T-helper 2 cell (primary cell): ENCODE results near the gene RXRB.

Source experiments
- DNase-seq, 5 experiments: peaks; one replicate each; pipeline versions ENCODE4 v3.0.0 to v3.0.0-alpha.2; 2012 to 2022

The RXRB gene

GRCh38 chr6:33174784-33175183 is 25.7 kb downstream of the RXRB start:
- DNase-seq = no peak

DNA sequence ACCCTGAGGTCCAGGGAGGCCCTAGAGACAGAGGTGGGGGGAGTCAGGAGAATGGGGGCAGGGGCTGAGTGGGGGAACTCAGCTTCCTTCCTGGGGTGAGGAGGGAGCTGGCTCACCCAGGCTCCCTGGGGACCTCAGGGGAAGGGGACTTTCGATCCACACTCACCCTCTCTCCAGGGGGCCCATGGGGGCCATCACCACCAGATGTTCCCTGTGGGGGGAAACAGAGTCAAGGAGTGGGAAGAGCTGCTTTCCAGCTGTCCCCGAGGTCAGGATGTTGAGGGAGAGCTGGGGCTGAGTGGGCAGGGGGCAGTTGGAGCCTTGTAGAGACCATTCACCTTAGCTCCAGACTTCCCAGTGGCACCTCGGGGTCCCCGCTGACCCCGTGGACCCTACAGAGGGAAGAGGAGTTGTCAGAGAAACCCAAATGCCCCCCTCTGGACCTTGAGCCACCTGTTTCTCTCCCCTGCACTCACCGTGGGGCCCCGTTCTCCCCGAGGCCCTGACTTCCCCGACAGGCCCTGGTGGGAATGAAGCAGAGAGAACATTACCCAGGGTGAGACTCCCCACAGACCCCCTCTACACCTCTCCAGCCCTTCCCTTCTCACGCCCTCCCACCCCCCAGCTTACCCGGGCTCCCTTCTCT is 26.8 kb downstream of the RXRB start:
- DNase-seq = no peak

- DNase-seq = no peak
Measured at GRCh38 chr6:33172688-33173534, 27.6 kb downstream of the RXRB start.

GRCh38 chr6:33171880-33172687 is 28.4 kb downstream of the RXRB start:
- no peak for DNase-seq

DNA sequence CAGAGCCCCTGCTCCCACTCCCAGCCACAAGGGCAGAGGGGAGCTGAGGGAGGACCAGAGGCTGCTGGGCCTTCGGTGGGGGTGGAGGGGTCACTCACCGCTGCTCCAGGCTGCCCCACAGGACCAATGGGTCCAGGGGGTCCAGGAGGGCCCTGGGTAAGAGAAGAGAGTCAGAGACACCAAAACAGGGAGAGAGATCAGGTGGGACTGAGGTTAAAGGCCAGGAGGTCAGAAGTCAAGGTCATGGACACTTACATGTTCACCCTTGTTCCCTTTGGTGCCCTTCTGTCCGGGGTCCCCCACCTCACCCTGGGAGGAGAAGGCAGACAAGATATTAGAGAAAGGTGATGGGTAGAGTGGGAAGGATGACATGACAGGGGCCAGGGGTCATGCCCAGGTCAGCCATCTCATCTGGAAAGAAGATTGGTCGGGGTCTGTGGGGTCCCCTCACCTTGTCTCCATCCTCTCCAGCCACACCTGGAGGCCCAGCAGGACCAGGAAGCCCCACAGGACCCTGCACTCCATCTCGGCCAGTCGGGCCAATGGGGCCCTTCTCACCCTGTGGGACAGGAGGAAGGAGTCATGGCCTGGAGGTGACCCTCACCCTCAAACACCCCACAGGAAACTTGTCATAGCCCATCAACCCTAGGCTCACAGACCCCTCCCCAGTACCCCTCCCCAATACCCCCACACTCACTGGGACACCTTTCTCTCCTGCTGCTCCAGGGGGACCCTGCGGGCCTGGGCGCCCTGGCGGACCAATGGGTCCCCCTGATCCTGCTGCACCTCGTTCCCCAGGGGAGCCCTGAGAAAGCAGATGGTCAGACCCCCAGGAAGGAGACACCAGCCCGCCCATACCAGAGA is 29.2 kb downstream of the RXRB start:
- DNase-seq = no peak

- no peak for DNase-seq
Measured at GRCh38 chr6:33170176-33171015, 30.1 kb downstream of the RXRB start.

DNA sequence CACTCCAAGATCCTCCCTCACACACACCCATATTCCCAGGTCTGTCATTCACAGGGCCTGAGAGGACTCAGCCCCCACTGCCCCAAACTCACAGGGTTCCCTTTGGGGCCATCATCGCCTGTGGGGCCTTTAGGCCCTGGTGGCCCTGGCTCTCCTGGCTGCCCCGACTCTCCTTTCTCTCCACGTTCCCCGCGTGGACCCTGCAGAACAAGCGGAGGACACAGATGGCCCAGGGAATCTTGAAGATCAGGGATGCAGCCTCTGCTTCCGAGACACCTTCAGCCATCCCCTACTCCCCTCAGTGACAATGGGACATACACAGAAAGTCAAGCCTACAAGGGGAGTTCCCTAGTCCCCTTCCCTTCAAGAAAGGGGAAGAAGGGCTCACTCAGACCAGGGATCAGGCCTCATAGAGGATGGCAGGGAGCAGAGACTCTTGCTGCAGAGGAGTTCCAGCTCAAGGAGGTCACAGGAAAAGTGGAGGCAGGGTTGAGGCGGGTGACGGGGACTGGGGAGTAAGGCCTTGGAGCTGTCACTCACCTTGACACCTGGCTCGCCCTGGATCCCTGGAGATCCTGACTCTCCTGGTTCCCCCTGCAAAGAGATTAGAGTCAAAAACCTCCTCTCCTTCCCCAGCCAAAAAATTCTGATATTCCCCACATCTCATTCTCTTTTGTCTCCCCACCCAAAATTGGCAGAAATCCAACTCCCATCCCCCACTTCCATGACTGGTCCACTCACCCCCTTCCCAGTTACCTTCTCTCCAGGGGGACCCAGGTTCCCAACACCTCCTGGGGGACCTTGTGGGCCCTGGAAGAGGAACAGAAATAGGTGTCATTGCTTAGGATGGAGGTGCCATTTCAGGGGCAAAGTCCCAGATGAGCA is 30.9 kb downstream of the RXRB start:
- no peak for DNase-seq

- DNase-seq = no peak
Measured at GRCh38 chr6:33168639-33169038, 31.8 kb downstream of the RXRB start.

- DNase-seq = no peak
Measured at GRCh38 chr6:33168284-33168601, 32.2 kb downstream of the RXRB start.

DNA sequence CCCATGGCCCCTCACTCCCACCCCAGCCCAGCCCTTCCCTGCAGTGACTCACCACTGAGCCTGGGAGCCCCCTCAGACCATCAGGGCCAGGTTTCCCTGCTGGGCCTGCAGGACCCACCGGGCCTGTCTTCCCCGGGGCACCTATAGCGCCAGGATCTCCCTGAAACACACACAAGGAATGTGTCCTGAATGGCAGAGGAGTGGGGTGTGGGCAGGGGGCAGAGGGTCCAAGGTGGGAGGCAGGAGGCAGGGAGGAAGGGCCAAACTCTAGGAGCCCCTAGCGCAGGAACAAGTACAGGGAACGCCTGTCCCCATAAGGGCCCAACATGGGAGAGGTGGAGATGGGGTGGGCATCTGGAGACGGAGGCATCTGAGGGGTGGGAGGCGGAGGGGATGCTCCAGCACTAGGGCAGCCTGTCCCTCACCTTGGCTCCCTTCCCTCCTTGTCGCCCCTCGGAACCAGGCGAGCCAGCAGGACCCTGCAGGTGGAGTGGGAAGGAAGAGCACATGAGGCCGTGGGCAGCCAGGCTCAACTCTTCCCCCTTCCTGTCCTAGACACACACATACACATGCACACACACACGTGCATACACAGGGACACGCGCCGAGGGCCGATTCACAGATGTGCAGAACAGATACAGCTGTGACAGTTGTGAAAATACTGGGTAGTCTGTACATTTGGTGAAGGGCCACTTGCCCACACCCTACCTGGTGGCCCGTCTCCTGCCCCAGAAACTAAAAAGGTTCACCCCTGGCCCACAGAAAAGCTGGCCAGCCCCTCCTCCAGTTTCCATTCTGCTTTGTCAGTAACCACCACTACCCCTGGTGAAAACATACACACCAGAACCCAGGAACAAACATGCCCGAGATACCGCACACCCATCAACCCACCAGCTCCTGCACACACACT is 32.8 kb downstream of the RXRB start:
- no peak for DNase-seq

- DNase-seq = no peak
Measured at GRCh38 chr6:33166811-33167210, 33.7 kb downstream of the RXRB start.

DNA sequence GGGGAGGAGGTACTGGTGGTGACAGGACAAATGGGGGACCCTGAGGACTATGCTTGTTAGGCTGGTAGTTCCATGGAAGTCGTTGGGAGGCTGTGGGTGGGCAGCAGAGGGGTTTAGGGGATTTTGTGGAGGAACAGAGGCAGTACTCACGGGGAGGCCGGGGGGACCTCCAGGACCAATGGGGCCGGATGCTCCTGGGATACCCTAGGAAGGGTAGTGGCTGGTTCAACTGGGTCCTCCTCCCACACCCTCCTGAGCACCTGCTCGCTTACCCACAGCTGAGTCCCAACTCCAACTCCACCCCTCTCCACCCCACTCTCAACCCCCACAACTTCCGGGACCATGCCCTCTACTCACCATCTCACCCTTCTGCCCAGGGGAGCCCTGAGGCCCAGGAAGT is 34.1 kb downstream of the RXRB start:
- DNase-seq = no peak

GRCh38 chr6:33165581-33166258 is 34.7 kb downstream of the RXRB start:
- DNase-seq = no peak

GRCh38 chr6:33164665-33165373 is 35.6 kb downstream of the RXRB start:
- no peak for DNase-seq

DNA sequence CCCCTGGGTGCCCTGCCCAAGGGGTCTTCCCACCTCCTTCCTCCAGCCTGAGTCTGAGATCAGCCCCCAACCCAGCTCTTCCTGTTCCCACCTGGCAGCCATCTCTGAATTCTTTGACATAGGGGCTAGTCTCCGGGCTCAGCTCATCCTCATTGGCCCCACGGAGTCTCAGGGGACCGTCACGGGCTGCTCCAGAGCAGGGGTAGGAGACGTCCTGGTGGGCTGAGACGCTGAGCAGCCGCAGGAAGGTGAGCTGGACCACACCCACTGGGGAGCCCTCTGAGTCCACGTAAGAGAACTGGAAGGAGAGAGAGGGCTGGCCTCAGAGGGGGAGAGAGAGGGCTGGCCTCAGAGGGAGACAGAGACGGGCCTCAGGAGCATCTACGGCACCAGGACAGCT is 36.3 kb downstream of the RXRB start:
- DNase-seq = no peak

GRCh38 chr6:33163540-33163939 is 36.9 kb downstream of the RXRB start:
- no peak for DNase-seq

- DNase-seq = peak; percentile 69 to 74 (median 72)
Measured at GRCh38 chr6:33161354-33162331, 38.8 kb downstream of the RXRB start.
